ENCODE data around the gene CREBBP. TPM values are rescaled to one million over a fixed set of nuclear protein-coding genes. Genes with fewer than 3 reads are reported as not detected.

Gene CREBBP
- total RNA-seq, 1 experiment from 2014 or later = 11.3 TPM

- no peak for DNase-seq (ENCODE audit: low read depth)
Observed at GRCh38 chr16:3797904-3798811, 82.4 kb downstream of the CREBBP start.

- no peak for DNase-seq (ENCODE audit: low read depth)
Observed at GRCh38 chr16:3797473-3797872, 83.0 kb downstream of the CREBBP start.

- no peak for DNase-seq (ENCODE audit: low read depth)
Observed at GRCh38 chr16:3793161-3793576, 87.3 kb downstream of the CREBBP start.

GRCh38 chr16:3792472-3793012, 88.0 kb downstream of the CREBBP start:
- no peak for DNase-seq (ENCODE audit: low read depth)

- no peak for DNase-seq (ENCODE audit: low read depth)
Observed at GRCh38 chr16:3791701-3792100, 88.8 kb downstream of the CREBBP start.

- no peak for DNase-seq (ENCODE audit: low read depth)
Observed at GRCh38 chr16:3789375-3790099, 91.0 kb downstream of the CREBBP start.

- DNase-seq (ENCODE audit: low read depth) = no peak
Observed at GRCh38 chr16:3788711-3789374, 91.7 kb downstream of the CREBBP start.

- no peak for DNase-seq (ENCODE audit: low read depth)
Observed at GRCh38 chr16:3787924-3788661, 92.4 kb downstream of the CREBBP start.

- no peak for DNase-seq (ENCODE audit: low read depth)
Observed at GRCh38 chr16:3785413-3785812, 95.1 kb downstream of the CREBBP start.

- DNase-seq (ENCODE audit: low read depth) = no peak
Observed at GRCh38 chr16:3783516-3783915, 97.0 kb downstream of the CREBBP start.

- no peak for DNase-seq (ENCODE audit: low read depth)
Observed at GRCh38 chr16:3782566-3782965, 97.9 kb downstream of the CREBBP start.

GRCh38 chr16:3781421-3781820, 99.1 kb downstream of the CREBBP start:
- no peak for DNase-seq (ENCODE audit: low read depth)

GRCh38 chr16:3780570-3780969, 99.9 kb downstream of the CREBBP start:
- DNase-seq (ENCODE audit: low read depth) = peak; percentile 30

- no peak for DNase-seq (ENCODE audit: low read depth)
Observed at GRCh38 chr16:3776316-3776715, 104.2 kb downstream of the CREBBP start.

GRCh38 chr16:3774819-3775218, 105.7 kb downstream of the CREBBP start:
- DNase-seq (ENCODE audit: low read depth) = no peak

GRCh38 chr16:3774156-3774767, 106.3 kb downstream of the CREBBP start:
- DNase-seq (ENCODE audit: low read depth) = peak; percentile 71

- DNase-seq (ENCODE audit: low read depth) = no peak
Observed at GRCh38 chr16:3773663-3774062, 106.8 kb downstream of the CREBBP start.

GRCh38 chr16:3771513-3771912, 109.0 kb downstream of the CREBBP start:
- no peak for DNase-seq (ENCODE audit: low read depth)

GRCh38 chr16:3770530-3770929, 110.0 kb downstream of the CREBBP start:
- DNase-seq (ENCODE audit: low read depth) = no peak

- no peak for DNase-seq (ENCODE audit: low read depth)
Observed at GRCh38 chr16:3769942-3770341, 110.6 kb downstream of the CREBBP start.

GRCh38 chr16:3769013-3769412, 111.5 kb downstream of the CREBBP start:
- no peak for DNase-seq (ENCODE audit: low read depth)
